Ovary (tissue), 3 donors: Measurements from ENCODE around the gene DAAM2.

Source experiments
- CTCF ChIP-seq, 3 donors: fragments of 450-650 bp in 2 of 3; fragments of 200-600 bp in 1 of 3; IDR thresholded peaks; one replicate each; pipeline versions ENCODE4 v1.5.1 to v1.8.0; 2016 to 2022; ENCODE audit warnings: antibody characterized with exemption in 3 of 3, mild to moderate bottlenecking in 1 of 3
- EP300 ChIP-seq: sonication (generic); formaldehyde crosslinking; IDR thresholded peaks from one replicate; pipeline ENCODE4 v1.6.1; 2017; ENCODE audit warnings: antibody characterized with exemption
- POLR2A ChIP-seq: fragments of 450-650 bp; IDR thresholded peaks from one replicate; pipeline ENCODE4 v1.6.1; 2017; ENCODE audit warnings: antibody characterized with exemption, mild to moderate bottlenecking, moderate library complexity
- donor health status: DM: no; HTN: no; CAD: no.

GRCh38 chr6:39765508-39766065, 26.6 kb upstream of the DAAM2 start:
- TF ChIP-seq CTCF (IDR thresholded peaks at IDR 0.05) (no peak), POLR2A (no peak), EP300 (no peak)
